ENCODE measurements around the gene LCT. TPM values are rescaled to one million over a fixed set of nuclear protein-coding genes. Genes with fewer than 3 reads are reported as not detected.

LCT gene
- total and polyA plus RNA-seq, 2 of the 13 experiments (the other 11 are each of a cell fraction or from before 2014, with no cell fraction given): not detected

- TF ChIP-seq AHDC1 (CRISPR knock-in tag; IDR thresholded peaks at IDR 0.05; ENCODE audit: borderline replicate concordance) (no peak), MAX (IDR thresholded peaks at IDR 0.05) (no peak), MBD4 (IDR thresholded peaks at IDR 0.05; ENCODE audit: borderline replicate concordance, low read length) (no peak), RXRA (CRISPR knock-in tag; IDR thresholded peaks at IDR 0.05) (no peak), NKX3-1 (CRISPR knock-in tag; IDR thresholded peaks at IDR 0.05) (no peak), ZNF441 (CRISPR knock-in tag; IDR thresholded peaks at IDR 0.05; ENCODE audit: borderline replicate concordance) (peak; percentile 97), GATA4 (IDR thresholded peaks at IDR 0.05; ENCODE audit: borderline replicate concordance, low read depth) (no peak), SMC3 (IDR thresholded peaks at IDR 0.05; ENCODE audit: low read length) (peak; percentile 69), ZNF282 (IDR thresholded peaks at IDR 0.05; ENCODE audit: partially characterized antibody) (no peak), ZNF607 (CRISPR knock-in tag; IDR thresholded peaks at IDR 0.05; ENCODE audit: borderline replicate concordance) (no peak), ZFY (CRISPR knock-in tag; IDR thresholded peaks at IDR 0.05) (no peak), HHEX (CRISPR knock-in tag; IDR thresholded peaks at IDR 0.05) (no peak), ZMAT5 (CRISPR knock-in tag; IDR thresholded peaks at IDR 0.05; ENCODE audit: borderline replicate concordance, low read depth) (no peak), PHF21A (CRISPR knock-in tag; IDR thresholded peaks at IDR 0.05) (no peak), ZNF510 (CRISPR knock-in tag; IDR thresholded peaks at IDR 0.05; ENCODE audit: low read depth) (no peak), TEAD3 (CRISPR knock-in tag; optimal IDR thresholded peaks at IDR 0.05; ENCODE audit: borderline replicate concordance) (peak; percentile 85), NFRKB (IDR thresholded peaks at IDR 0.05) (no peak)
- TF ChIP-seq, protein P1, sequence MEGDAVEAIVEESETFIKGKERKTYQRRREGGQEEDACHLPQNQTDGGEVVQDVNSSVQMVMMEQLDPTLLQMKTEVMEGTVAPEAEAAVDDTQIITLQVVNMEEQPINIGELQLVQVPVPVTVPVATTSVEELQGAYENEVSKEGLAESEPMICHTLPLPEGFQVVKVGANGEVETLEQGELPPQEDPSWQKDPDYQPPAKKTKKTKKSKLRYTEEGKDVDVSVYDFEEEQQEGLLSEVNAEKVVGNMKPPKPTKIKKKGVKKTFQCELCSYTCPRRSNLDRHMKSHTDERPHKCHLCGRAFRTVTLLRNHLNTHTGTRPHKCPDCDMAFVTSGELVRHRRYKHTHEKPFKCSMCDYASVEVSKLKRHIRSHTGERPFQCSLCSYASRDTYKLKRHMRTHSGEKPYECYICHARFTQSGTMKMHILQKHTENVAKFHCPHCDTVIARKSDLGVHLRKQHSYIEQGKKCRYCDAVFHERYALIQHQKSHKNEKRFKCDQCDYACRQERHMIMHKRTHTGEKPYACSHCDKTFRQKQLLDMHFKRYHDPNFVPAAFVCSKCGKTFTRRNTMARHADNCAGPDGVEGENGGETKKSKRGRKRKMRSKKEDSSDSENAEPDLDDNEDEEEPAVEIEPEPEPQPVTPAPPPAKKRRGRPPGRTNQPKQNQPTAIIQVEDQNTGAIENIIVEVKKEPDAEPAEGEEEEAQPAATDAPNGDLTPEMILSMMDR (CRISPR knock-in tag; IDR thresholded peaks at IDR 0.05): peak; percentile 74
- TF ChIP-seq, protein P2, sequence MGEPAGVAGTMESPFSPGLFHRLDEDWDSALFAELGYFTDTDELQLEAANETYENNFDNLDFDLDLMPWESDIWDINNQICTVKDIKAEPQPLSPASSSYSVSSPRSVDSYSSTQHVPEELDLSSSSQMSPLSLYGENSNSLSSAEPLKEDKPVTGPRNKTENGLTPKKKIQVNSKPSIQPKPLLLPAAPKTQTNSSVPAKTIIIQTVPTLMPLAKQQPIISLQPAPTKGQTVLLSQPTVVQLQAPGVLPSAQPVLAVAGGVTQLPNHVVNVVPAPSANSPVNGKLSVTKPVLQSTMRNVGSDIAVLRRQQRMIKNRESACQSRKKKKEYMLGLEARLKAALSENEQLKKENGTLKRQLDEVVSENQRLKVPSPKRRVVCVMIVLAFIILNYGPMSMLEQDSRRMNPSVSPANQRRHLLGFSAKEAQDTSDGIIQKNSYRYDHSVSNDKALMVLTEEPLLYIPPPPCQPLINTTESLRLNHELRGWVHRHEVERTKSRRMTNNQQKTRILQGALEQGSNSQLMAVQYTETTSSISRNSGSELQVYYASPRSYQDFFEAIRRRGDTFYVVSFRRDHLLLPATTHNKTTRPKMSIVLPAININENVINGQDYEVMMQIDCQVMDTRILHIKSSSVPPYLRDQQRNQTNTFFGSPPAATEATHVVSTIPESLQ (CRISPR knock-in tag; conservative IDR thresholded peaks at IDR 0.05): no peak
- TF ChIP-seq, protein P3, sequence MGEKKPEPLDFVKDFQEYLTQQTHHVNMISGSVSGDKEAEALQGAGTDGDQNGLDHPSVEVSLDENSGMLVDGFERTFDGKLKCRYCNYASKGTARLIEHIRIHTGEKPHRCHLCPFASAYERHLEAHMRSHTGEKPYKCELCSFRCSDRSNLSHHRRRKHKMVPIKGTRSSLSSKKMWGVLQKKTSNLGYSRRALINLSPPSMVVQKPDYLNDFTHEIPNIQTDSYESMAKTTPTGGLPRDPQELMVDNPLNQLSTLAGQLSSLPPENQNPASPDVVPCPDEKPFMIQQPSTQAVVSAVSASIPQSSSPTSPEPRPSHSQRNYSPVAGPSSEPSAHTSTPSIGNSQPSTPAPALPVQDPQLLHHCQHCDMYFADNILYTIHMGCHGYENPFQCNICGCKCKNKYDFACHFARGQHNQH (CRISPR knock-in tag; IDR thresholded peaks at IDR 0.05): no peak
Measured at GRCh38 chr2:135818937-135819610, 17.9 kb downstream of the LCT start (continued).

All from HepG2 (cell line).